ENCODE data around the gene SLC47A1.
"Not testable (repeated sequence)": the region's sequence is repeated elsewhere in the genome, so short reads cannot be mapped to it uniquely, and the experiment has no call there.

The SLC47A1 gene

DNA sequence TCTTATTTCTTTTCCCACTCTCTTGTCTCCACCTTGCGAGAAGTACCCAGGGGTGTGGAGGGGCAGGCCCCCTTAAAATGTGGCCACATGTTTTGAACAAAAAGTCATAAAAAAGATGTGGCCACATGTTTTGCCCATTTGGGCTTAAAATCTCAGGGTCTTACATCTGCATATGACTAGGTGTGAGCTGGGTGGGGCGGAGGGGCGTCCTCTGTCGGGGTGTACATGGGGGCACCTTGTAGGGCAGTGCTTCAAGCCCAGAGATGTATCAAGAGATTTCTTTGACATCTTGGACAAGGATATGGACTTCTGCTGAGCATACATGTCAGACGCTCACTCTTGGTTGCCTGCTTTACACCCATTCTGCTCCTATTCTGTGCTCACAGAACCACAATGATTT is 13.0 kb upstream of the SLC47A1 start:
- DNase-seq = no peak

DNA sequence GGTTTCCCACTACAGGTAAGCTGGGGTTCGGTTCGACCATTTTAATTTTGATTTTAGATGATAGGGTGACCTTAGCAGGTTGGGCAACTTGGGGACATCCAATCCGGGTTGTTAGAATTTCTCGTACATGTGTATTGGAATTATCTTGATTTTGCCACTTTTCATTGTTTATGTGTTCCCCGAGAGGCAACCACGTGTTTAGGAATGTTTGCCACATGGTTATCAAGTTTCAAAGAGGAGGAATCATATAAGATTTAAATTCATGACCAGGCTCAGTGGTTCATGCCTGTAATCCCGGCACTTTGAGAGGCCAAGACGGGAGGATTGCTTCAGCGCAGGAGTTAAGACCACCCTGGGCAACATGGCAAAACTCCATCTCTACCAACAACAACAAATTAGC is 10.0 kb upstream of the SLC47A1 start:
- DNase-seq = no peak

DNA sequence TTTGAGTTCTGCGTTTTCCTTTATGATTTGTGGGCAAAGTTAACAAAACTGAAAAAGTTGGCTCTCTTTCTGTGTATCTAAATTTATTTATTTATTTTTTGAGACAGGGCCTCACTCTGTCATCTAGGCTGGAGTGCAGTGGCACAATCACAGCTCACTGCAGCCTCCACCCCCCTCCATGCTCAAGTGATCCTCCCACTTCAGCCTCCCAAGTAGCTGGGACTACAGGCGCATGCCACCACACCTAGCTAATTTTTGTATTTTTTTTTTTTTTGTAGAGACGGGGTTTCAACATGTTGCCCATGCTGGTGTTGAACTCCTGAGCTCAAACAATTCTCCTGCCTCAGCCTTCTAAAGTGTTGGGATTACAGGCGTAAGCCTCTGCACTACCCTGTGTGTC is 6.7 kb upstream of the SLC47A1 start:
- DNase-seq = not testable (repeated sequence)

DNA sequence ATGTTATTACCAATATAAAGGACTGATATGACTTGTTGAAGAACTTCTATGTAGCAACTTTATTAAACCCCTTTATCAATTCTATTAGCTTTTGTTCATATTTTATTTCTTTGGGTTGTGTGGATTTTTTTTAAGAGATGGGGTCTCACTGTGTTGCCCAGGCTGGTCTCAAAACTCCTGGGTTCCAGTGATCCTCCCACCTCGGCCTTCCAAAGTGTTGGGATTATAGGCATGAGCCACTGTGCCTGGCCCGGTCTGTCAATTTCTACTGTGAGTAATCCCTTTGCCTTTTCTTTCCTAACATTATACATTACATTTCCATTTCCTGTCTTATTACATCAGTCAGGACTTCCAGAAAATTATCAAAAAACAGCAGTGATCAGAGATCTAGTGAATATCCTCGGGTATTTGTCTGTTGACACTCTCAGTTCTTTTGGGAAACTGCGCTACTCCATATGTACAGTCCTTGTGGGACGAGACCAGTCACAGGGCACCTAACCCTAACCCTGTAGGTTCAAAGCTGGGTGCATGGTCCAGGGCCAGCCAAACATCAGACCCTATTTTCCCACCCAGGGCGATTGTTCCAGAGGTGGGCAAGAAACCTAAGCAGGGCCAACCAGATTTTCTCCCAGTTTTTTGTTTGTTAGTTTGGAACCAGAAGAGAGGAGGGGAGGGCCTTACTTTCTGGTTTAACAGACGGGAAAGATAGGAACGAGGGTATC is 1.7 kb upstream of the SLC47A1 start:
- no peak for DNase-seq

DNA sequence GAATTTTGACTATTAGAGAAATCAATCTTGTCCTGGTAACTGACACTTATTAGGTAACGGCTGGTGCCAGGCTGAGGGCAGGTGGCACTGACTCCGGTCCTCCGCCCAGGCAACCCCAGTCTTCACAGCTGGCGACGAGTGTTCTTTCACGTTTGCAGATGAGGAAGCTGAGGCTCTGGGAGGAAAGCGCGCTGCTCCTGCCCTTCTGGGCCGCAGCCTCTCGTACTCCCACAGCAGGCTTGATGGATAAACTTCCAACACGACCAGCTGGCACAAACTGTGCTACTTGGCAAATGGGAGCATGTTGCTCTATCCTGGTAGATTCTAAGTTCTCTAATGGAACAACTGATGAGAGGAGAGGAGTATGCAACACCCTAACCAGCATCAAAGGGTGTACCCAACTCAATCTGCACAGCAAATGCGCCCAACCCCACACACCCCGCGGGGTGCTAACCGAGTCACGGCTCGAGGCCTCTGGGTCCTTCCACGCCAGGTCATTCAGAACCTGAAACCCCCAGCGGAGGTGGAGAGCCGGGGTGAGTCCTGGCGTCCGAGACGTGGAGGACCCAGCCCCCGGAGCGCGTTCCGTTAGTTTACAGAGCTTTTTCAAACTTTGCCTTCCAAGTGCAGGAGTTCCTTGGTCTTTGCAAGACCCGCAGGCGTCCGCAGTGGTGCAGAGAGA is 477 bp upstream of the SLC47A1 start:
- no peak for DNase-seq

DNA sequence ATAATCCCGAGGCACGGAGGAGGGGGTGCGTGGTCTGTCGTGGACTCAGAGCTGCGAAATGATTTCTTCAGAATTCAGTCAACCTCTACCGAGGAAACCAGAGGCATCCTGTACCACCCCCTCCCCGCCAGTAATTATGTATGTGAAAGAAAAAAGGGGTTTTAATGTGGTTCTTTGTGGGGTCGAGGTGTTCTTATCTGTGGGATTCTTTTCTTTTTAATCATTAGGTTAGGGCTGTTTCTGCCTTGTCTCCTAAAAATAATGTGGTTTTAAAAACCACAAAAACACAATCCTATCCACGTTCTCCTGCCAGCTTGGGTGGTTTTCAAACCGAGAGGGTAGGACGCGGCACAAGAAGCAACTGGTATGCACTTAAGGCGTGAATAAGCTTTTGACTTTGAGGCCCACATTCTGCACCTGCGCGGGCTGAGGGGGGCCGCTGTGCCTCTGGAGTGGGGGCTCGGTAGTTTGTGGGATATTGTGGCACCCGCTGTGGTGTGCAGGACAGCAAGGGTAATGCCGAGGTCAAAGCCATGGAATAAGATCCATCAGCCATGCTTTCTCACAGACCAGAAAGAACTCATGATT is 1.0 kb downstream of the SLC47A1 start:
- DNase-seq = no peak

DNA sequence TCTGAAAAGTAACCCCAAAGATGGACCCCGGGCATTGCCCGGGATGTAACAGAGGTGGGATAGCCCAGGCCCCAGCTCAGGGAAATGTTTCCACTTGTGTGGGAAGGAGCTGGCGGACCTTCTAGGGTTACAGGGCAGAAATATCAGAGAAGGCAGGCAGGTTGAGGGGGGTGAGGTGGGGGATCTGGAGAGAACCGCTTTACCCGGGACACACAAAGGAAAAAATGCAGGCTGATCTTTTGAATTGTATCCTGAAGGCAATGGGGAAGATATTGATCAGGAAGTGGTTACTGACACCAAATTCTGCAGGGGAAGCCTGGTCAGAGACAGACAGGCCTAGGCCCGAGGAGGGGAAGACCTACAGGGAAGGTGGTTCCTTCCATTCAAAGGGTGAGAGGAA is 3.5 kb downstream of the SLC47A1 start:
- no peak for DNase-seq

DNA sequence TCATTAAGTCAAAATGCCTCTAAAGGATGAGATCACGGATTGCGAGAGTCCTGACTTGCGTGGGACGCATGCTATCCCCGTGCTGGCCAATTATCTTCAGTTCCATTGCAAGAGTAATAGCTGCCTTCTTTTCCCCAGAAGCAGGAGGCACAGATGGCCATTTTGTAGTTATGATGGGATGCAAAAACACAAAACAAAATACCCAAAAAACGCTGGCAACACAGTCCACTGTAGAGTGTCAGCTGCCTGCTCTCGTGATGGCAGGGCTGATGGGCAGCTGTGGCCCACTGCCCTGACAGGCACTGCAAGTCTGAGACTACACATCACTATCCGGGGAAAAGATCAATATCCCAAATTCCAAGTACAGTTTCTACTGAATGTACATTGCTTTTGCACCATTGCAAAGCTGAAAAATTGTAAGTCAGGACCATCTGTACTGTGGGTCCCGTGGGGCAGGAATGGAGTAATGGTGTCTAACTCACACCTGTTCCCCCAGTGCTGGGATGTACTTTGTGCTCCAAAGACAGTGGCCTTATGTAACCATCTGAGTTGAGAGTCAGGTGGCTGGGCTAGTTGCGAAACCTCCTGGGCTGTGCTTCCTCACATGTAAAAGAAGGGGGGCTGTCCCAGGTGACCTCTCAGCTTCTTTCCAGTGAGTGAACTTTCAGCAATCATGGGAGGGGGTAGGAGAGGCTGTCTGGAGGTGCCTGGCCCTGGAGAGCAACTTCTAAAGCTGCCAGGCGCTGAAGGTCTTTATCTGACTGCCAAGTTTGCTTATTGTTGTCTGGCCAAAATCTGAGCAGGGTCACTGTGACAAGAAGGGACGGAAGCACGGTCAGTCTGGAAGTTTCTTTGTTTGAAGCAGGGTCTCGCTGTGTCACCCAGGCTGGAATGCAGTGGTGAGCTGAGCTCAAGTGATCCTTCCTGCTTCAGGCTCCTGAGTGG is 4.7 kb downstream of the SLC47A1 start:
- DNase-seq = peak; percentile 38

DNA sequence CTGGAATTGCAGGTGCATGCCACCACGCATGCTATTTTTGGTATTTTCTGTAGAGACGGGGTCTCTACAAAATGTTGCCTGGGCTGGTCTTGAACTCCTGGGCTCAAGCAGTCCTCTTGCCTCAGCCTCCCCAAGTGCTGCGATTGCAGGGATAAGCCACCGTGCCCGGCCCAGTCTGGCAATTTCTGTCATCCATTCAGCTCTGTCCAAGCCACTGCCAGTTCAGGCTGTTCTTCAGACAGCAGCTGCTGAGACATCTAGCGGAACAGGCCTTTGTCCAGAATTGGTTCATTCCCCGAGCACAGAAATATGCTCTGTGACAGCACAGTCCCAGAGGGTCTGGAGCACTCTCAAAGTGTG is 5.4 kb downstream of the SLC47A1 start:
- DNase-seq = peak; percentile 36

DNA sequence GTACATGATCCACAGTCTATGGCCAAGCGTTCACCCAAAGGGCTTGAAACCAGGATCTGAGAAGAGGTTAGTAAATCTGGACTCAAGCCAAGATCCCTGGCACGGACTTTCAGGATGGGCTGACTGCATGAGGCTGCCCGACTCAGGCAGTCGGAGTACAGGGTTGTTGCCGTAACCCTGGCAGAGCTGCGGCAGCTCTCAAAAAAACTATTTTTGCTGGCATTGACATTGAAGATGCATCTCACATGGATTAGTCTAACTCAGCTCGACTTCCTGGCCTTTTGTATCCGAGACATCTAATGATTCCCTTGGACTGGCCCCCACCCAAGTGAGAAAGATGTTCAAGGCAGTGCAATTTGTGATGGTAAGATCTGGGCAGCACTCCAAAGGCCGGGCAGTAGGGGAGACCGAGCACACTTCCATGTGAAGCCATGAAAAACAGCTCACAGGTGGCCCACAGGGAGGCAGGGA is 6.2 kb downstream of the SLC47A1 start:
- peak; percentile 44 for DNase-seq

DNA sequence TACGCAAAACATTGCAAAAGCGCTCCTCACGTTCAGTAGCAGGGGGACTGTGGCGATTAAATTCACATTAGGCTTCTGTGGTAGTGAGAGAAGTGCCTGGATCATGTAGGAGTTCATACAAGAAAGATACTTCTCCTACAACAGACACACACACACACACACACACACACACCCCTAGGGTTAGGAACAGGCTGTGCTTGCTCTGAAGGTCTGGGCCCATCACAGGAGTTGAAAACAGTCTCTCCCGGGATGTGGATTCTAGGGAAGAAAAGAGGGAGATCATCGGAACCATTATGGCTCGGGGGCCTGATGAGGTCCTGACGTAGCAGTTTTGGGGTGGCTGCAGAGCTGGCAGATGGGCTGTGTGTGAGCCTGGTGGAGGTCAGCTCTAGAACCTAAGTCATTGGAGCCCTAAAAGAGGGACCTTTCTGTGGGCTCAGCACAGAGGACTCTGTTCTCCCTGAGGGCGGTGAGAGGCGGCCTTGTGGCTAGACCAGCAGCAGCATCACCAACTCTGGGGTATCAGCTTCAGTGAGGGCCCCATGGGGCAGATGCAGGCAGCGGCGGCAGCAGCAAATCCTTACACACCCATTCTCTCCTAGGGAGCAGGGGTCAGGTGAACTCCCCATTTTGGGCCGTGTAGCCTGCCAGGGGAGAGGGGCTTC is 7.2 kb downstream of the SLC47A1 start:
- DNase-seq = no peak

DNA sequence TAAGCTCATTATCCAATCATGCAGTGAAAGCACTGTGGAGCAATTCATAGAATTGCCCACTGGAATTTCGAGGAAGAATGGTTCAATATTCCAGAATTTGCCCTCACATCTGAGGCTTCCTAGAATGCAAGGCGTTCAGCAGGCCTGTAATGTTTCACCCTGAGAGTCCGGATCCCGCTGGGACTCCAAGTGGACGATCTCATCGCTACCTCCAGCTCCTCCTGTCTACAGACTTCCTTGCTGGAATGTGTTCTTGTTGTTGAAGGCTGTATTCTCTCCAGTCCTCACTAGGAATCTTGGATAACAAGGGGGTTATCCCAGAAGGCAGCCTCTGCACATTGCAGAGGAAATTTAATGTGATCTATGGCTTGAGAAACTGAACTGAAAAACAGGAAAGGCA is 7.8 kb downstream of the SLC47A1 start:
- no peak for DNase-seq

DNA sequence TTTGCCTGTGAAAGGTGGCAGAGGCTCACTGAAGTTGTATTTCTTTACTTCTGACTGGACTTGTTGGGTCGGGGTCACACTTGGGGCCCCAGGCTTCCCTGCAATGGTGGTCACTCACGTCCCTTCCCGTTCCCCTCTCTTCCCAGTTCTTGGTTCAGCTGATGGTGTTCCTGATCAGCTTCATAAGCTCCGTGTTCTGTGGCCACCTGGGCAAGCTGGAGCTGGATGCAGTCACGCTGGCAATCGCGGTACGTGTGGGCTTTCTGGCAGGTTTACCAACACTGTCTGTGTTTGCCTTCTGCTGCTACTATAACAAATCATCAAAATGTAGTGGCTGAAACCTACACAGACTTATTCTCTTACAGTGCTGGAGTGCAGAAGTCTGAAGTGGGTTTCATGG is 8.6 kb downstream of the SLC47A1 start:
- DNase-seq = no peak

DNA sequence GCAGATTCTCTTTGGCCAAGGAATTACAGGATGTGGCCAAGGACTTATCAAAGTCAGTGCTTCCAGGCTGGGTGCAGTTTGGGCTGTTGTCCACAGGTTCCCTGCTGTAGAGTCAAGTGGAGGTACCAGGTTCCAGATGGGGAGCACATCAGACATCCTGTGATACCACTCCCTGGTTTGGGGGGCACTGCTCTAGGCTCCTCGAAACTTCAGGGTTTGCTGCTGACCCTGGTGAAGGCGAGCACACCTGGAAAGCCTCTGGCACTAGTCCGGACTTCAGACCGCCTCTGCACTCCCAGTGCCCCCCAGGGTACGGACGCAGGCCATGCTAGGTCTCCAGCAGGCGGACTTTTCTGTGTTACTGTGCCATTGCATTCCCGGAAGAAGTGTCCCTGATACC is 10.7 kb downstream of the SLC47A1 start:
- no peak for DNase-seq

DNA sequence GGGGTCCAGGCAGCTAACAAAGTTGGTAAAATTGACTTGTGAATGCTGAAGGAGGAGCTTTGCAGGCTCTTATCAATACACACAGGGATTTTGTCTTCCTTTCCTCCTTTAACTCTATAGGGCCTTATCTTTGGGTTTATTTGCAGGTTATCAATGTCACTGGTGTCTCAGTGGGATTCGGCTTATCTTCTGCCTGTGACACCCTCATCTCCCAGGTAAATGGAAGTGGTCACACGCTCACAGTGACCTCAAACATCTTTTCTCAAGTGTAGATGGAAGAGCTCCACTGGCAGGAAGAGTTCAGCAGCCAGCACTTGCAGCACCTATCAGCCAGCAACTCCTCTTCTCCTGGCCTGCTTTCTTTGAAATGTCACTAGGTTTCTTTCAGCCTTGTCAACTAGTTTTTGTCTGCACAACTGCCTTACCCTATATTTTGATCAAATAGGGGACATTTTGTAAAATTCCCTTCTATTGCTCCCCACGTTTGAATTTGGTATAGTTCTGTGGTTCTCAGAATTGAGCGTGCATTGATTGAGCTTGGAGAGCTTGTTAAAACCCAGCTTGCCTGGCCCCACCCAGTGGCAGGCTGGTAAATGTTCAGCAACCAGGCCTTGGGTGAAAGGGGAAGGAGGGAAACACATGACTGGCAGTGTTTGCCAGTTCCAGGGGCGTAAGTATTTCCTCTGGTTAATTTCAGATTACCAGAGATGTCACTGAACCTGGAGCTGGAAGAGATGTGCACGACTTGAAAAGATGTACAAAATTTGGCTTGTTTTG is 12.8 kb downstream of the SLC47A1 start:
- DNase-seq = no peak

DNA sequence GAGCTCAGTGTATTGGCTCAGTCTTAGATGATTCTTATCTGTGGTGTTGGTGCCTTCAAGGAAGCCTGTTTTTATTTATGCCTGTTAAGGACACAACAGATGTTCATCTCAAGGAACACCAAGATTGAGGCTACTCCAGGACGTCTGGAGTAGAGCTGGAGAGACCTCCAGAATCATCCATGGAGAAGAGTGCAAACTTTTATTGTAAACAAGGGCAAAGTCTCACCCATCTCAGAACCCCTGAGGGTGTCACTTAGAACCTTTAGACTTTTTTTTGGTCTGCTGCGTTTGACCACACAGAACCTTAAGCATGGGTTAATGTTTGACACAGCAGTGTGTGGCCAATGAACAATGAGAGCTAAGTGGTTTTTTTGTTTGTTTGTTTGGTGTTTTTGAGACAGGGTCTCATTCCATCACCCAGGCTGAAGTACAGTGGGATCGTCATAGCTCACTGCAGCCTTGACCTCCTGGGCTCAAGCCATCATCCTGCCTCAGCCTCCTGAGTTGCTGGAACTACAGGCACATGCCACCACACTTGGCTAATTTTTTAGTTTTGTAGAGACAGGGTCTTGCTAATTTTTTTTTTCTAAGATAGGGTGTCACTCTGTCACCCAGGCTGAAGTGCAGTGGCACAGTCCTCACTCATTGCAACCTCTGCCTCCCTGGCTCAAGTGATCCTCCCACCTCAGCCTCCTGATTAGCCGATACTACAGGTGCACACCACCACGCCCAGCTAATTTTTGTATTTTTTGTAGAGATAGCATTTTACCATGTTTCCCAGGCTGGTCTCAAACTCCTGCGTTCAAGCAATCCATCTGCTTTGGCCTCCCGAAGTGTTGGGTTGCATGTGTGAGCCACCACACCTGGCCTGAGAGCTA is 16.3 kb downstream of the SLC47A1 start:
- DNase-seq = no peak

DNA sequence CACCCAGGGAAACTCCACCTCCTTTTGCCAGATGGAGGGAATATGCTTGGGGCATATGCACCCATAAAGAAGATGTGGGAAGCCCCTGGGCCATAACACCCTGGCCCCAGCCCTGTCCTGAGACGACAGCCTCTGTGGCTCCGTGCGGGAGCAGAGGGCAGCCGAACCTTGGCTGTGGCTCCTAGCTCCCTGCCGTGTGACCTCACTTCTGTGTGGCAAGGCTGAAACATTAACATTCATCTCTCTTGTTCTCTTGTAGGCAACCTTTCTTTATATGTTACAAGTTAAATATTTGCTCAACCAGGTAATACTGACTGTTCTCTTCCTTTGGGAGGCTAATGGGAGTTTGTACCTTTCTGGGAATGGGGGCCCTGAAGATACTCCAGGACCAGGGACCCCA is 17.5 kb downstream of the SLC47A1 start:
- no peak for DNase-seq

DNA sequence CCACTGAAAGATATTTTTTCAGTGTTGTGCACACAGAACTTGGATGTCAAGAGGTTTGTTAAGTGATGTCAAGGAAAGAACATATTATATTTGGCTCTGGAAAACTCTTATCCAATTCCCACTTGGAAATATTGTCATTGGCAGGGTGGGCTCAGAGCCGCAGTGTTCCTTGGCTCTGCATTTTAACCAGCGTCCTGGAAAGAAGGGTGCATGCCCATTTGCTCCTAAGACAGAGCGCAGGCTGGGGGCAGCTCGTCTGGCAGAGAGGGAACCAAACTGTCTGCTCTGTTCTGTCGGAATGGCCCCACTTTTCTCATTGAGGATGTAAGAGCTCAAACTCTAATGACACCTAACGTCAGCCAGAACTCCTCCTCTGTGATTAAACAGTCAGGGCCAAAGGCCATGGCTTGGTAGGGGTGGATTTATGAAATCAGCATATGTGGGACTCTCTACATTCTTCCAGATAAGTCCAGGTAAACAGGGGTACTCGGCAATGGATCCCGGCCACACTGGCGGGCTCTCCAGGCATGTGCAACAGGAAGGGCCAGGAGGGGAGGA is 18.0 kb downstream of the SLC47A1 start:
- DNase-seq = no peak

DNA sequence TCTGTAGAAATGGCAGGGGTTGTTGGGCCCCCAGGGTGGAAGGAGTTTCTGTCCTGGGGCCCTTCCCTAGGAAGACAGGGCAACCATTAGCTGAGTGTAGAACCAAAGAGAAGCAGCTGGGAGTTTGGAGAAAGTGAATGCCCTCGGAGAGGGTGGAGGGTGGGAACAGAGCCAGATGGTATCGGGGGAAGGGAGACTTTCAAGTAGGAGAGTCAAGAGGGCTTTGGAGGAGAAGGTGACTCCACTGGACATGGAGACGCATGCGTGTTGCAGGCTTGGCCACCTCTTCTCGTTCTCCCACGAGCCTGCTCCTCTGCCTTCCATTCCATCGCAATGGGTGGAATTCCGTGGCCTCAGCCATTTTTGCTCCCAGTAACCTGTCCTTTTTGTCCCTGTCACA is 19.4 kb downstream of the SLC47A1 start:
- no peak for DNase-seq

DNA sequence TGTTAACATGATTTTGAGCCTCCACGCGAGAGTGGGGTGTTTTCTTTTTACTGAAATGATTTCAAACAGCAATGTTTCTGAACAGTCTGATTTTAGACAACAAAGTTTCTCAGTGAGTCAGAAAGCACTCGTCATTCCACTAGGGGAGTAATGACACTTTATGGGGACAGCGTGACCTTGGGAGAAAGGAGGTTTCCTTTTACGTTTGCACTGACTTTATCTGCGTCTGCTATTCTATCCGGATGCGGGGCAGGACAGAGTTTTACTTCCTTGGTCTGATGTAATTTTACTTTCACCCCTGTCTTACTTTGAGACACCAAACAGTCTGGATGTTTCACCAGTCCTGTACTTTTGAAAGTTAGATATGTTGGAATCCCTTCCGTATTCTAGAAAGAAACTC is 20.7 kb downstream of the SLC47A1 start:
- DNase-seq = no peak

All from femur (tissue), 1 donor.